ENCODE data around the gene GRHL1.

The GRHL1 gene

DNA sequence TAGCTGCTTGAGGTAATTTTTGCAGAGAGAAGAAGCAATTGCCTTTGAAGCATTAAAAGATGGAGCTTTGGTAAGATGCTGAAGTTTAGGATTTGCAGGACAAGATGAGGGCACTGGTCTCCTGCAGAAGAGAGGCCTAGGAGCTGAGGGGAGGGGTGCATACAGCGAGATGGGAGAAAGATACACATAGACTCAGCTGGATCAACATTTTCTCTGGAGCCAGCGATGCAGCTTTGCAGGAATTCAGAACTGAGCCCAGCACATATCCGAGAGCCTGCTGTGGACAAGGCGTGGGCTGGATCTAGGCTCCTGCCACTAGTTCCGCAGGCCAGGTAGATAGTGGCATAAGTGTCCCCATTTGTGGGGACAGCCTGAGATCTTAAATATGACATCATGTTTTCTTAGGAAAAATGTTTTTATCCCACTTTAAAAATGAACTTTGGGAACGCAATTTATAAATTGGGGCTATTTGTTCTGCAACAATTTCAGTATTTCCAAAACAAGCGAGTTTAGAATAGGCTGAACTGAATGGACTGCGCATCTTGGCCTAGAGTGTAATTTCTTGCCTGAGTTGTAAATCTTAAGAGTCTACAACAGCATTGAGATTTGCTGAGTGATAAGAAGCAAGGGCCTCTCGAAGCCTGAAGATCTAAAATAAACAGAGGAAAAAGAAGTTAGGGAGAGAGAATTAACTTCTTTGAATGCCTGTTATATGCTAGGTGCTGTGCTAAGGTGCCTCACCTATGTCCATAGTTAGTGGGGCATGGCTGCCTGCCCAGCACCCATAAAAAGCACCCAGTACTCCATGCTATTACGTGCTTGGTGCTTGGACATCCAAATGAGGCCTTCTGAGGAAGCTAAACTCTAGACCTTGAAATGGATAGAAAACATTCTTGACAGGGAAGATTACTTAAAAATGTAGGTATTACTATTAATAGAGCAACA lies 17.3 kb downstream of the GRHL1 start:
- H3K36me3 ChIP-seq (ENCODE audit: control insufficient read depth, insufficient read depth, low read length), result no peaks in the 10 kb centered on the region
- no peak overlapping the region for H3K27ac ChIP-seq (ENCODE audit: low read depth, low read length)
- H3K4me3 ChIP-seq (ENCODE audit: low read length), result no peak overlapping the region
- H3K27me3 ChIP-seq (ENCODE audit: control insufficient read depth, insufficient read depth, low read length), result no peaks in the 10 kb centered on the region
- H3K4me1 ChIP-seq (ENCODE audit: control insufficient read depth, insufficient read depth, low read length), result no peaks in the 10 kb centered on the region
- no peak overlapping the region for H3K9ac ChIP-seq (ENCODE audit: low read length)

DNA sequence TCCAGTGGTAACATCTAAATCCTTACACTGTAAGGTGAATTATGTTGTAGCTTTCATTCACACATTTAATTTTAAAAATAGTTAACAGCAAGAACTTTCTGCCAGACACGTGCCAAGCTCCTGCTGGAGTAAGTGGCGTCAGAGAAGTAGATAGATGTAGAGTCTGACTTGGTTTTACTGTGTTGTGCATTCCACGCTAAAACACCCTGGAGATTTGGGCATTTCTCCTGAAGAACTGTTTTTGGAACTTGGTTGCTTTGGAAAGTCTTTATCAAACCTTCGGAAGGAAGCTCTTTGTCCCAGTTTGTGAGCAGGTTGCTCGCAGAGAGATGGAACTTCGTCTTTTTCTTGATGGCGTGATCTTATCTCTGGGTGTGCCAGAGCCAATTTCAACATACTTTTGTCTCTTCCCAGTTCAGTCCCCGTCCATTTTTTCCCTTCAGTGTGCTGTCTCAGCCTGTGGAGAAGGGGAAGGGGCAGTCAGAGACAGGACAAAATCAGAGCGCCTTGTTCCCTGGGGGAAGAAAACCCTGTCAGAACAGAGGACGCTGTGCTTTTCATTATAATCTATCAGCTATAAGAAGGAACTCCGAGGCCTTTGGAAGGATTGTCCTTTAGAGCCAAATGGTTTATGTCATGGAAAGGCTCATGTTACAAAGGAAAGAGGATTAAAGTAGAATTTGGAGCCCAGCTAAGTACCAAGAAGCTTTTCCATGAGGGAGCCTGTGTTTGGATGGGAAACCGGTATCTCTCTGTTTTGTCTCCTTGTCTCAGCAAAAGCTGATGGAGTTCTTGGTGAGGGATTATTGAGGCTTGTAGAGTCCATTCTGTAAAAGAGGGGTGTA lies 18.9 kb downstream of the GRHL1 start:
- H3K4me3 ChIP-seq (ENCODE audit: low read length), result no peak overlapping the region
- no peaks in the 10 kb centered on the region for H3K36me3 ChIP-seq (ENCODE audit: control insufficient read depth, insufficient read depth, low read length)
- no peaks in the 10 kb centered on the region for H3K4me1 ChIP-seq (ENCODE audit: control insufficient read depth, insufficient read depth, low read length)
- H3K27me3 ChIP-seq (ENCODE audit: control insufficient read depth, insufficient read depth, low read length), result no peaks in the 10 kb centered on the region
- peak overlapping the region; percentile 34 for H3K27ac ChIP-seq (ENCODE audit: low read depth, low read length)
- H3K9ac ChIP-seq (ENCODE audit: low read length), result no peak overlapping the region

DNA sequence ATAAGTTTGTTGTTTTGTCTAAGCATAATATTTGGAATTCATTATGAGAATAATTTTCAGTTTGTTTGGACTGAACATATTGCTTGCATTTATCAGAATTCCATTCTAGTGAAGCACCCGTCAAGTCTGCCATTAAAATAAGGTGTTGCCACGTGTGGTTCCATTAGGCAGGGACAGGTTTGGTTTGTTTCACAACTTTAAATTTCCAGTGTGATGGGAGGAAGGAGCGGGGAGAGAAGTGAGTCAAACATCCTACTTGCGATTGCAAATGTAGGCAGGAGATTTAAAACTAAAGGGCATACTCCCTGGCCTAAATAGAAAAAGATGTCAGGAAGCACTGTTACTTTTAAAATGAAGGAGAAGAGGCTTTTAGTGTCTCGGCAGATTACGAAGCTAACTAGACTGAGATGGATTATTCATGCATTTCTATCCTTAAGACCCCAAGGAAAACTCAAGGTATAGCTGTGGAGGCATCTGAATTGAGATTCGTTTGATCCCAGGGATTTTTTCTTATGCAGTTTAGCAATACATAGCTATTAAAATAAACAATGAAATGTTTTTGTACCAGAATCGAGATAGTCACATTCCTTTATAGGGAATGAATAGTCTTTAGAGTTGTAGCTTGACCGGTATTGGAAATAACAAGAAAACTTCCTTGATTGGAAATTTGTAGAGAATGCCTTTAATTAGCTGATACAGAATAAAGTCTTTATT lies 19.8 kb downstream of the GRHL1 start:
- peak overlapping the region; percentile 34 for H3K27ac ChIP-seq (ENCODE audit: low read depth, low read length)

GRCh38 chr2:9971890-9972289 lies 20.4 kb downstream of the GRHL1 start:
- Histone ChIP-seq H3K27me3 (ENCODE audit: control insufficient read depth, insufficient read depth, low read length) (no peaks in the 10 kb centered on the region), H3K36me3 (ENCODE audit: control insufficient read depth, insufficient read depth, low read length) (no peaks in the 10 kb centered on the region), H3K27ac (ENCODE audit: low read depth, low read length) (no peak overlapping the region), H3K4me3 (ENCODE audit: low read length) (no peak overlapping the region), H3K9ac (ENCODE audit: low read length) (no peak overlapping the region), H3K4me1 (ENCODE audit: control insufficient read depth, insufficient read depth, low read length) (peaks cover 10% of the 10 kb centered on the region)

More for the DNA sequence above, 19.8 kb downstream of the GRHL1 start:
- Histone ChIP-seq H3K4me3 (ENCODE audit: low read length) (no peak overlapping the region), H3K4me1 (ENCODE audit: control insufficient read depth, insufficient read depth, low read length) (peaks cover 6% of the 10 kb centered on the region), H3K27me3 (ENCODE audit: control insufficient read depth, insufficient read depth, low read length) (no peaks in the 10 kb centered on the region), H3K36me3 (ENCODE audit: control insufficient read depth, insufficient read depth, low read length) (no peaks in the 10 kb centered on the region), H3K9ac (ENCODE audit: low read length) (no peak overlapping the region)

- Histone ChIP-seq H3K4me1 (ENCODE audit: control insufficient read depth, insufficient read depth, low read length) (peaks cover 10% of the 10 kb centered on the region), H3K27me3 (ENCODE audit: control insufficient read depth, insufficient read depth, low read length) (no peaks in the 10 kb centered on the region), H3K27ac (ENCODE audit: low read depth, low read length) (no peak overlapping the region), H3K4me3 (ENCODE audit: low read length) (no peak overlapping the region), H3K9ac (ENCODE audit: low read length) (no peak overlapping the region), H3K36me3 (ENCODE audit: control insufficient read depth, insufficient read depth, low read length) (no peaks in the 10 kb centered on the region)
Measured at GRCh38 chr2:9972621-9973479, 21.4 kb downstream of the GRHL1 start.

DNA sequence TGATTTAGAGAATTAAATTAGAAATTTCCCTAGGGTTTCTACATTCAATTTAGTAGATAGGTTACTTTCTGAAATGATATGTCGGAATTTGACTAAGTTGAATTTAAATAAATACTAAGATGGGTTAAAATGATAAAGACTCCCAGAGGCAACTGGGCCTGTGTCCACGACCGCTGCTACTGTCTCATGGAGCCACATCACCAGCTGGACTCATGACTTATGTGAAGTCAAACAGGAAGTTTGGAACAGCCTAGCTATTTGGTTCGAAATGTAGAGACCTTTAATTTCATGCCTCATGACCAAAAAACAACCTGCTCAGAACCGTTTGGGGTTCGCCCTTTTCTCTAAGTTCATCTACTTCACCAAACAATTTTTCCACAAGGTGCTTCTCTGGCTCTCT lies 22.2 kb downstream of the GRHL1 start:
- Histone ChIP-seq H3K4me1 (ENCODE audit: control insufficient read depth, insufficient read depth, low read length) (peaks cover 10% of the 10 kb centered on the region), H3K36me3 (ENCODE audit: control insufficient read depth, insufficient read depth, low read length) (no peaks in the 10 kb centered on the region), H3K4me3 (ENCODE audit: low read length) (no peak overlapping the region), H3K27me3 (ENCODE audit: control insufficient read depth, insufficient read depth, low read length) (no peaks in the 10 kb centered on the region), H3K9ac (ENCODE audit: low read length) (no peak overlapping the region), H3K27ac (ENCODE audit: low read depth, low read length) (no peak overlapping the region)

- Histone ChIP-seq H3K36me3 (ENCODE audit: control insufficient read depth, insufficient read depth, low read length) (no peaks in the 10 kb centered on the region), H3K4me3 (ENCODE audit: low read length) (no peak overlapping the region), H3K4me1 (ENCODE audit: control insufficient read depth, insufficient read depth, low read length) (peaks cover 10% of the 10 kb centered on the region), H3K27me3 (ENCODE audit: control insufficient read depth, insufficient read depth, low read length) (no peaks in the 10 kb centered on the region), H3K27ac (ENCODE audit: low read depth, low read length) (no peak overlapping the region), H3K9ac (ENCODE audit: low read length) (no peak overlapping the region)
Measured at GRCh38 chr2:9974343-9974742, 22.9 kb downstream of the GRHL1 start.

GRCh38 chr2:9975328-9975727 lies 23.8 kb downstream of the GRHL1 start:
- Histone ChIP-seq H3K4me1 (ENCODE audit: control insufficient read depth, insufficient read depth, low read length) (peaks cover 10% of the 10 kb centered on the region), H3K36me3 (ENCODE audit: control insufficient read depth, insufficient read depth, low read length) (no peaks in the 10 kb centered on the region), H3K4me3 (ENCODE audit: low read length) (no peak overlapping the region), H3K9ac (ENCODE audit: low read length) (no peak overlapping the region), H3K27me3 (ENCODE audit: control insufficient read depth, insufficient read depth, low read length) (no peaks in the 10 kb centered on the region), H3K27ac (ENCODE audit: low read depth, low read length) (peak overlapping the region; percentile 51)

- peak overlapping the region; percentile 51 for H3K27ac ChIP-seq (ENCODE audit: low read depth, low read length)
- H3K36me3 ChIP-seq (ENCODE audit: control insufficient read depth, insufficient read depth, low read length), result no peaks in the 10 kb centered on the region
- no peaks in the 10 kb centered on the region for H3K27me3 ChIP-seq (ENCODE audit: control insufficient read depth, insufficient read depth, low read length)
- H3K9ac ChIP-seq (ENCODE audit: low read length), result no peak overlapping the region
- no peak overlapping the region for H3K4me3 ChIP-seq (ENCODE audit: low read length)
- peaks cover 10% of the 10 kb centered on the region for H3K4me1 ChIP-seq (ENCODE audit: control insufficient read depth, insufficient read depth, low read length)
Measured at GRCh38 chr2:9975805-9976447, 24.4 kb downstream of the GRHL1 start.

DNA sequence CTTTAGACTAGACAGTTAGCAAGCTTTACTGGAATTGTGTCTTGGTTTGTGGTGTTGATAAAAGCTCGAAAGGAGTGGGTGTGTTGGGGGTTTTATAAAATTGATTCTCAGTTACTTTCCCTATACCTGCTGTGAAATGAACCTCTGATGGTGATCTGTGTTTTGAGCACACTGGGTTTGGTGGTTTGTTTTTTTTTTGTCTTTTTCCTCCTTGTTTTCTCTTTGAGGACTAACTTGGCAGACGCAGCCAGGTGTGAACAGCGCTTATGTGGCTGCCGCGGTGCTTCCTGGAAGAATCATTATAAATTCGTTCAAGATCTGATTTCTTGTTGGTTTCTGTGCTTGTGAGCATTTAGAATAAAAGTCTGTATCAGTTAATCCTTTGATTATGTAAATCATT lies 28.5 kb downstream of the GRHL1 start:
- Histone ChIP-seq H3K4me1 (ENCODE audit: control insufficient read depth, insufficient read depth, low read length) (peaks cover 19% of the 10 kb centered on the region), H3K36me3 (ENCODE audit: control insufficient read depth, insufficient read depth, low read length) (no peaks in the 10 kb centered on the region), H3K27me3 (ENCODE audit: control insufficient read depth, insufficient read depth, low read length) (no peaks in the 10 kb centered on the region), H3K27ac (ENCODE audit: low read depth, low read length) (no peak overlapping the region), H3K4me3 (ENCODE audit: low read length) (no peak overlapping the region), H3K9ac (ENCODE audit: low read length) (no peak overlapping the region)

- Histone ChIP-seq H3K36me3 (ENCODE audit: control insufficient read depth, insufficient read depth, low read length) (no peaks in the 10 kb centered on the region), H3K27me3 (ENCODE audit: control insufficient read depth, insufficient read depth, low read length) (no peaks in the 10 kb centered on the region), H3K9ac (ENCODE audit: low read length) (no peak overlapping the region), H3K4me1 (ENCODE audit: control insufficient read depth, insufficient read depth, low read length) (peaks cover 22% of the 10 kb centered on the region), H3K27ac (ENCODE audit: low read depth, low read length) (no peak overlapping the region), H3K4me3 (ENCODE audit: low read length) (no peak overlapping the region)
Measured at GRCh38 chr2:9980520-9980919, 29.0 kb downstream of the GRHL1 start.

All from rectal smooth muscle tissue (tissue), 1 donor.